Lung (tissue), 5 donors: ENCODE measurements around the gene RING1. TPM values are rescaled to one million over a fixed set of nuclear protein-coding genes. Genes with fewer than 3 reads are reported as not detected.
A peak's percentile ranks its signal among the peaks of the same experiment; 100 is the strongest.

Experiments used
- polyA plus RNA-seq, 2 donors: library from polyadenylated mRNA; stranded (reverse); fragments of 200-250 nt; gene quantifications; one replicate each; pipeline ENCODE4 v1.2.1, GENCODE V29; 2013
- small RNA-seq: library from RNA; depleted of rRNA; stranded (forward); fragments of <200 nt; gene quantifications from one replicate; pipeline ENCODE3, GENCODE V24; 2014; ENCODE audit warnings: low replicate concordance
- total RNA-seq, 2 donors: library from RNA; depleted of rRNA in 1 of 2; stranded (reverse); fragments of >200 nt in 1 of 2; gene quantifications; one replicate each; pipeline ENCODE4 v1.2.1, GENCODE V29; 2014 to 2021
- donor health status: Bipolar disorder and iron deficiency.
- donor health status: healthy.
- donor health status: DM: yes; HTN: yes; CAD: no.

RING1 gene
- total and polyA plus RNA-seq, 4 donors, result 30.0 to 46.6 (median 38.9) TPM

Small RNAs within 50 kb of the gene (small RNA-seq; reads per million reads assigned to genes)
- gene MIR219A1 (1.6 reads per million, percentile 89 among the genes with 10 or more reads in this experiment), gene RNY4P10 (0.19 reads per million, percentile 7 among the genes with 10 or more reads in this experiment)

Other genes starting within 250 kb of the RING1 start
- gene BRD2, start 239.9 kb upstream of the RING1 start, total RNA-seq, result 100 to 1,000 TPM; 178 TPM
- 100 to 1,000 TPM; 114 to 117 TPM for gene BRD2, start 239.9 kb upstream of the RING1 start, polyA plus RNA-seq
- gene HLA-DOA, start 198.9 kb upstream of the RING1 start, total RNA-seq, result 10 to 100 TPM; 20.7 to 26.4 TPM
- 10 to 100 TPM in 1 of 2 donors, 1 to 10 TPM in 1; 4.6 to 12.8 TPM for gene HLA-DOA, start 198.9 kb upstream of the RING1 start, polyA plus RNA-seq
- 100 to 1,000 TPM in 1 of 2 donors, 10 to 100 TPM in 1; 96.2 to 321 TPM for gene HLA-DPA1, start 134.9 kb upstream of the RING1 start, total RNA-seq
- gene HLA-DPA1, start 134.9 kb upstream of the RING1 start, polyA plus RNA-seq, result 100 to 1,000 TPM; 105 to 184 TPM
- 100 to 1,000 TPM in 1 of 2 donors, 10 to 100 TPM in 1; 69.8 to 235 TPM for gene HLA-DPB1, start 132.5 kb upstream of the RING1 start, total RNA-seq
- 100 to 1,000 TPM; 170 to 240 TPM for gene HLA-DPB1, start 132.5 kb upstream of the RING1 start, polyA plus RNA-seq
- gene COL11A2, start 16.0 kb upstream of the RING1 start, total RNA-seq, result 1 to 10 TPM in 1 of 2 donors, under 1 TPM in 1; 0.77 to 2.4 TPM
- gene COL11A2, start 16.0 kb upstream of the RING1 start, polyA plus RNA-seq, result 1 to 10 TPM in 1 of 2 donors, under 1 TPM in 1; 0.32 to 1.0 TPM
- 10 to 100 TPM; 27.4 to 38.7 TPM for gene RXRB, start 7.8 kb upstream of the RING1 start, total RNA-seq
- gene RXRB, start 7.8 kb upstream of the RING1 start, polyA plus RNA-seq, result 10 to 100 TPM; 28.6 to 33.6 TPM
- gene SLC39A7, start 7.6 kb upstream of the RING1 start, total RNA-seq, result 100 to 1,000 TPM in 1 of 2 donors, 10 to 100 TPM in 1; 53.6 to 137 TPM
- gene SLC39A7, start 7.6 kb upstream of the RING1 start, polyA plus RNA-seq, result 100 to 1,000 TPM in 1 of 2 donors, 10 to 100 TPM in 1; 63.4 to 164 TPM
- 10 to 100 TPM; 19.0 to 22.7 TPM for gene HSD17B8, start 3.8 kb upstream of the RING1 start, total RNA-seq
- 10 to 100 TPM; 19.6 to 19.7 TPM for gene HSD17B8, start 3.8 kb upstream of the RING1 start, polyA plus RNA-seq
- 10 to 100 TPM; 46.5 to 59.9 TPM for gene VPS52, start 63.4 kb downstream of the RING1 start, total RNA-seq
- 10 to 100 TPM; 37.3 to 41.3 TPM for gene VPS52, start 63.4 kb downstream of the RING1 start, polyA plus RNA-seq
- gene RPS18, start 63.6 kb downstream of the RING1 start, total RNA-seq, result 1,000 to 10,000 TPM; 1,324 to 2,087 TPM
- 1,000 to 10,000 TPM; 3,902 to 8,495 TPM for gene RPS18, start 63.6 kb downstream of the RING1 start, polyA plus RNA-seq
- 10 to 100 TPM in 1 of 2 donors, 1 to 10 TPM in 1; 6.8 to 19.0 TPM for gene B3GALT4, start 68.6 kb downstream of the RING1 start, total RNA-seq
- 10 to 100 TPM; 11.2 to 16.8 TPM for gene B3GALT4, start 68.6 kb downstream of the RING1 start, polyA plus RNA-seq
- gene WDR46, start 80.7 kb downstream of the RING1 start, total RNA-seq, result 10 to 100 TPM; 26.3 to 48.0 TPM
- 10 to 100 TPM; 47.3 to 47.6 TPM for gene WDR46, start 80.7 kb downstream of the RING1 start, polyA plus RNA-seq
- gene PFDN6, start 81.1 kb downstream of the RING1 start, total RNA-seq, result 10 to 100 TPM; 21.8 to 42.2 TPM
- gene PFDN6, start 81.1 kb downstream of the RING1 start, polyA plus RNA-seq, result 100 to 1,000 TPM; 113 to 377 TPM
- gene RGL2, start 90.4 kb downstream of the RING1 start, total RNA-seq, result 10 to 100 TPM; 74.7 to 93.7 TPM
- 10 to 100 TPM; 72.2 to 75.4 TPM for gene RGL2, start 90.4 kb downstream of the RING1 start, polyA plus RNA-seq
- gene TAPBP, start 105.6 kb downstream of the RING1 start, total RNA-seq, result 100 to 1,000 TPM; 155 to 241 TPM
- gene TAPBP, start 105.6 kb downstream of the RING1 start, polyA plus RNA-seq, result 10 to 100 TPM; 78.7 to 78.9 TPM
- 10 to 100 TPM; 22.5 to 25.7 TPM for gene ZBTB22, start 109.2 kb downstream of the RING1 start, total RNA-seq
- gene ZBTB22, start 109.2 kb downstream of the RING1 start, polyA plus RNA-seq, result 10 to 100 TPM; 16.4 to 19.2 TPM
- 10 to 100 TPM; 23.8 to 38.5 TPM for gene DAXX, start 114.5 kb downstream of the RING1 start, total RNA-seq
- gene DAXX, start 114.5 kb downstream of the RING1 start, polyA plus RNA-seq, result 10 to 100 TPM; 32.8 to 36.3 TPM
- gene KIFC1, start 183.3 kb downstream of the RING1 start, total RNA-seq, result 1 to 10 TPM; 2.1 to 4.4 TPM
- gene KIFC1, start 183.3 kb downstream of the RING1 start, polyA plus RNA-seq, result 1 to 10 TPM; 2.6 to 2.7 TPM
- gene PHF1, start 202.5 kb downstream of the RING1 start, total RNA-seq, result 10 to 100 TPM; 30.9 to 49.3 TPM
- 100 to 1,000 TPM in 1 of 2 donors, 10 to 100 TPM in 1; 40.8 to 121 TPM for gene PHF1, start 202.5 kb downstream of the RING1 start, polyA plus RNA-seq
- 100 to 1,000 TPM in 1 of 2 donors, 10 to 100 TPM in 1; 88.7 to 134 TPM for gene CUTA, start 209.6 kb downstream of the RING1 start, total RNA-seq
- gene CUTA, start 209.6 kb downstream of the RING1 start, polyA plus RNA-seq, result 100 to 1,000 TPM; 122 to 275 TPM
- gene SYNGAP1, start 211.6 kb downstream of the RING1 start, total RNA-seq, result 10 to 100 TPM; 10.8 to 32.0 TPM
- gene SYNGAP1, start 211.6 kb downstream of the RING1 start, polyA plus RNA-seq, result 10 to 100 TPM in 1 of 2 donors, 1 to 10 TPM in 1; 9.2 to 13.2 TPM
- 1 to 10 TPM; 4.0 to 7.9 TPM for gene ZBTB9, start 246.1 kb downstream of the RING1 start, total RNA-seq
- 1 to 10 TPM; 4.1 to 4.8 TPM for gene ZBTB9, start 246.1 kb downstream of the RING1 start, polyA plus RNA-seq